ENCODE data around the gene RALGAPA2.

GRCh38 chr20:20448881-20449280, 263.6 kb downstream of the RALGAPA2 start:
- TF ChIP-seq CTCF (IDR thresholded peaks at IDR 0.05), result no peak
- no peak for TF ChIP-seq POLR2A (IDR thresholded peaks at IDR 0.05)
